Mucosa of rectum (tissue), 2 donors: ENCODE data around the gene DAND5.

ENCODE experiments used
- H3K27ac ChIP-seq, 2 donors: one replicate each; pipeline ENCODE4 v1.7.0; 2013; ENCODE audit warnings: inconsistent platforms in 2 of 2, low read depth in 2 of 2, low read length in 2 of 2
- H3K27me3 ChIP-seq, 2 donors: one replicate each; pipeline ENCODE4 v1.7.0; 2013; ENCODE audit warnings: low read length in 2 of 2; ENCODE audit not compliant: control insufficient read depth in 2 of 2, insufficient read depth in 2 of 2
- H3K36me3 ChIP-seq, 2 donors: one replicate each; pipeline ENCODE4 v1.7.0; 2013; ENCODE audit warnings: low read length in 2 of 2; ENCODE audit not compliant: control insufficient read depth in 2 of 2, insufficient read depth in 2 of 2
- H3K4me1 ChIP-seq, 2 donors: one replicate each; pipeline ENCODE4 v1.7.0; 2013; ENCODE audit warnings: low read length in 2 of 2, mild to moderate bottlenecking in 1 of 2; ENCODE audit not compliant: control insufficient read depth in 2 of 2, insufficient read depth in 2 of 2
- H3K4me3 ChIP-seq, 2 donors: one replicate each; pipeline ENCODE4 v1.7.0; 2013; ENCODE audit warnings: low read length in 2 of 2
- H3K9ac ChIP-seq, 2 donors: one replicate each; pipeline ENCODE4 v1.7.0; 2013; ENCODE audit warnings: low read length in 2 of 2, low read depth in 1 of 2, mild to moderate bottlenecking in 1 of 2
- H3K9me3 ChIP-seq, 2 donors: one replicate each; pipeline ENCODE4 v1.7.0; 2013; ENCODE audit warnings: low read length in 2 of 2; ENCODE audit not compliant: control insufficient read depth in 2 of 2
- donor health status: healthy.
- donor health status: Normal muscosa, but diverticular disease.

Gene DAND5

DNA sequence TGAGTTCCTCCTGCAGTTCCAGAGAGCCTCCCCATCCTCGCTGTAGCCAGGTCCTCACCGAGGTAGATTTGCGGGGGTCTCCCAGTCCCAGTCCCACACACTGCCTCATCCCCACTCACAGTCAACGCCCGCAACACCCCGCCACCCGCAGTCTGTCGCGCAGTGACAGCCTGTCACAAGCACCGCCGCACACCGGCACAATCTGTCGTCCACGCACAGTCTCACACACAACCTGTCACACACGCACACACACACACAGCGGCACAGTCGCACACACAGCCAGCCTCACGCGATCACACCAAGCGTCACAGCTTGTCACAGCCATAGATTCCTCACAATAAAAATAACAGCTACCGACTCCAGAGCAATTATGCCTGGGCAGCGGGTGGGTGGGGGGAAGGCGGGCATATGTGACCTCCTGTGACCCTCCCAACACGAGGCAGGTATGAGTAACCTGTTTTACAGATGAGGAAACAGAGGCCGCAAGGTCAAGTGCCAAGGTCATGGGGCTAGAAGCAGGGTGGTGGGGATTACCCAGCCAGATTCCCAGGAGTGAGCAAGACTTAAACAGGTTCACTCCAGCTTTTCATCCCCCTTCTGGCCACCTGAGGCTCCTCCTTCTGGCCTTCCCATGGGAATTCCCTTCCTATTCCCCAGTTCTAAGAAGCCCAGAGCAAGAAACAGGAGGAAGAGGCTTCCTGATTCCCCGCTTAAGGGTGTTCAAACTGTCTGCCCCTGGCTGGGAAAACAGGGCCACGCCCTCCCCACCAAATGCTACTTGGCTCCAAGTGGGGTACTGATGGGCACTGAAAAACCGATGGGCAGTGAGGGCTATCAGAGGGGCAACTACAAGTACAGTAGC is 39.8 kb downstream of the DAND5 start:
- Histone ChIP-seq H3K9me3 (no peaks in the 10 kb centered on the region), H3K27me3 (no peaks in the 10 kb centered on the region), H3K4me3 (no peak overlapping the region), H3K36me3 (no peaks in the 10 kb centered on the region), H3K27ac (no peak overlapping the region), H3K9ac (no peak overlapping the region), H3K4me1 (peaks cover 28 to 31% of the 10 kb centered on the region in 2 donors)

DNA sequence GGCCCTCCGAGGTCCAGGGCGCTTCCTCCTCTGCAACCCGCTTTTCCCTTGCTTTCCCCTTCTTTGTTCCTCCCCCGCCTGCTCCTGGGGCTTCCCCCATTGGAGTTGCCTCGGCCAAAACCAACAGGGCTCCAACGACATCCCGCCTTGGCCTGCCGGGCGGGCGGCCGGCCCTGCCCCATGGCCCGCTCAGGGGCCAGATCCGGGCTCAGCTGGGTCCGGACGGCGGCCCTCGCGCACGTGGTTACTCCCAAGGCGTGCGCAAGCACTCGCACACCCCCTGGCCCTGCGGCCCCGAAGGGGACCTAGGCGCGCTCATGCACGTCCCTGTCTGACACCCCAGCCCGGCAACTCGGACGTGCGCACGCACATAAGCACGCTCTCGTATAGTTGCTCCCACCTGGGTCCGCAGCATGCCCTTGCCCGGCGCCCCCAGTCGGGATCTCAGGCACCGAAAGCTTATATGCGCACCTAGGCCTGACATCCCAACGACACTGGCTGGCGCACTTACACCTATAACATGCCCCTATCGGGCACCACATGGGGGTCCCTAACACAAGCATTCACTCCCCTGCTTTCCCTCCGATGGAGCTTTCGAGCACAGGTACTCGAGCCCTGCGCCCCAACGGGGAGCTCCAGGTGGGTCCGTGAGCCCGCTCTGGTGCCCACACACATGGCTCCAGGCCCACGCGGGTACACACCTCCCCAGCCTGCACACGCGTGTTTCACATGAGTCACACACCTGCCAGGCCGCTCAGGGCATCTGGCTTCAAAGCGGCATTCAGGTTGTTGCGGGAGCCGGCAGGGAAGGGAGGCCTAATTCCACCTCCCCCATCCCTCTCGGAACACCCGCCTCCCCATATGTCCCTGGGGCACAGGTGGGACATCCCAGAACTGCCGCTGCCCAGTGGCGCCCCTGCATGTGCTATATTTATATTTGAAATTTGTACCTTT is 40.9 kb downstream of the DAND5 start:
- Histone ChIP-seq H3K9ac (no peak overlapping the region), H3K4me1 (peaks cover 26 to 30% of the 10 kb centered on the region in 2 donors), H3K36me3 (no peaks in the 10 kb centered on the region), H3K4me3 (no peak overlapping the region), H3K27ac (peak overlapping the region in 1 of 2 donors; percentile 16), H3K9me3 (no peaks in the 10 kb centered on the region), H3K27me3 (peaks cover 0 to 2% of the 10 kb centered on the region in 2 donors)

DNA sequence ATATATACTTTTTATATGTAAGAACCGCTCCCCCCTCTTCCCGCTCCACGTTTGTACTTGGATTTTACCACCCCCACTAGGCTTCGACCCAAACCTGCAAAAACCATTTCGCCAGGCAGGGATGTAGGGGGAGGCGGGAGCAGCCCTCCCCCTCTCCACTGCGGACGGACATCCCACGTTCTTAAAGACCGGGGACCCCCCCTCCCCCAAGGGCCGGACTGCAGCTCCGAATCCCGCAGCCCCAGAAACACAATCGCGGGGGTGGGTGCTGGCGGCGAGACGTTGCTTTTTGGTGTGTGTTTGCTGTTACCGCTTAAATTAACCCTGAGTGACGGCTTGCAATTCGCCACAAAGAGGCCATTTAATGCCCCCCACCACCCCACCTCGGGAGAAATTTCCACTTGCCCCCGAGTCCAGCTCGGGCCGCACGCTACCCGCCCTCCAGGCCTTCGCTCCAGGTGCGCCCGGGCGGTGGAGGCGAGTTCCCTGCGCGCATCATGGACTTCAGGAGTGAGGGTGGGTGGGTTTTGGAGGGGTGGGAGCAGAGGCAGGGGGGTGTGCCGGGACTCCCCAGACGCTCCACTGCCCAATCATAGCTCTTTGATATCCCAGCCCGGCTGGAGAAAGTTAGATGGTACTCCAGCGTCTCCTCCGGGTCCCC is 41.7 kb downstream of the DAND5 start:
- H3K36me3 ChIP-seq = no peaks in the 10 kb centered on the region
- peaks cover 34 to 35% of the 10 kb centered on the region in 2 donors for H3K4me1 ChIP-seq
- H3K4me3 ChIP-seq = no peak overlapping the region
- no peak overlapping the region for H3K9ac ChIP-seq
- H3K27ac ChIP-seq = no peak overlapping the region
- no peaks in the 10 kb centered on the region for H3K9me3 ChIP-seq
- H3K27me3 ChIP-seq = peaks cover 0 to 2% of the 10 kb centered on the region in 2 donors

DNA sequence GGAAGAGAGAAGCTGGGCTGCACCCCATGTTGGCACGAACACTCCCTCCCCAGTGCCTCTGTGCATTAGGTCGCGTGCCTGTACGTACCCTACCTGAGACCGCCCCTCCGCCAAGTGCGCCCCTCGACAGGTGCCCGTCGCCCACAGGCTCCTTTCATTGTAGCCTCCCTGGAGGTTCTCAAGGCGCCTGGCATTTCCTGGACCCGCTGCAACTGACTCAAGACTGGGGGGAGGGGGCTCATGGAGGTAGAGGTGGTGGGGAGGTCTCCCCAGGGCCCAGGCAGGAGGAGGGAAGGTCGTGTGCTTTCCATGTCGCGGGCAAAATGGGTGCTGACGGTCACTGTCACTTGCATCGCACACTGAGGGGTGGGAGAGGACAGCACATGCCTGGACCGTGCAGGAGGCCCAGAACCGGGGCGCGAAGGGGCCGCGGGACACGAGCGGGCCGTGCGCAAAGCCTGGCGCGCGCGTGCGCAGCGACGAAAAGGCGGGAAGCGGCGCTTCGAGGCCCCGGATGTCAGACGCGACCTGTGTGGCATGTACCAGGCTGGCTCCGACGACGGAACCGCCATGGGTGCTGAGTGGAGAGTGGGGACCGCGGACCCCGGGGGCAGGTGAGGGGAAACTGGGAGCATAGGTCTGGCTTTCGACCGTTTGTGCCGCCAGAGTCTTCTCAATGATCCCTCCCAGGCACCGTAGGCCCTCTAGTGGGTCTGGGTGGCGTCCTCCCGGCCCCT is 42.4 kb downstream of the DAND5 start:
- Histone ChIP-seq H3K36me3 (no peaks in the 10 kb centered on the region), H3K27ac (peak overlapping the region in 1 of 2 donors; percentile 69), H3K4me3 (no peak overlapping the region), H3K9ac (no peak overlapping the region), H3K27me3 (peaks cover 0 to 2% of the 10 kb centered on the region in 2 donors), H3K9me3 (no peaks in the 10 kb centered on the region), H3K4me1 (peaks cover 32 to 37% of the 10 kb centered on the region in 2 donors)

DNA sequence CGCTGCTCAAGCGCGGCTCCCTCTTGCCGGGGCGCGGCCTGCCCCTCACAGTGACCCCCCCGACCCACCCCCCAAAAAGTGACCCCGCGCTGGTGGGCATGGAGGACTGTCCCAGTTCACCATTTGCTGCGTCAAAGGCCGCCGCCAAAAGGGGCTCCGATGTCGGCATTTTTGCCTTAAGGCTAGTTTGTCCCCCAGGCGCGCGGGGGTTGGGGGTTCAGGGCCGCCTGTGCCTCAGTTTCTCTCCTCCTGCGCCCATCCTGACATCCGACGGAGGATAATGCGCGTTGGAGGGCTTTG is 43.0 kb downstream of the DAND5 start:
- H3K9ac ChIP-seq = peak overlapping the region; percentile 41 to 54
- H3K4me1 ChIP-seq = peaks cover 30 to 34% of the 10 kb centered on the region in 2 donors
- peak overlapping the region in 1 of 2 donors; percentile 52 for H3K4me3 ChIP-seq
- H3K36me3 ChIP-seq = no peaks in the 10 kb centered on the region
- no peaks in the 10 kb centered on the region for H3K9me3 ChIP-seq
- H3K27me3 ChIP-seq = peaks cover 0 to 2% of the 10 kb centered on the region in 2 donors
- H3K27ac ChIP-seq = peak overlapping the region; percentile 69 to 72

DNA sequence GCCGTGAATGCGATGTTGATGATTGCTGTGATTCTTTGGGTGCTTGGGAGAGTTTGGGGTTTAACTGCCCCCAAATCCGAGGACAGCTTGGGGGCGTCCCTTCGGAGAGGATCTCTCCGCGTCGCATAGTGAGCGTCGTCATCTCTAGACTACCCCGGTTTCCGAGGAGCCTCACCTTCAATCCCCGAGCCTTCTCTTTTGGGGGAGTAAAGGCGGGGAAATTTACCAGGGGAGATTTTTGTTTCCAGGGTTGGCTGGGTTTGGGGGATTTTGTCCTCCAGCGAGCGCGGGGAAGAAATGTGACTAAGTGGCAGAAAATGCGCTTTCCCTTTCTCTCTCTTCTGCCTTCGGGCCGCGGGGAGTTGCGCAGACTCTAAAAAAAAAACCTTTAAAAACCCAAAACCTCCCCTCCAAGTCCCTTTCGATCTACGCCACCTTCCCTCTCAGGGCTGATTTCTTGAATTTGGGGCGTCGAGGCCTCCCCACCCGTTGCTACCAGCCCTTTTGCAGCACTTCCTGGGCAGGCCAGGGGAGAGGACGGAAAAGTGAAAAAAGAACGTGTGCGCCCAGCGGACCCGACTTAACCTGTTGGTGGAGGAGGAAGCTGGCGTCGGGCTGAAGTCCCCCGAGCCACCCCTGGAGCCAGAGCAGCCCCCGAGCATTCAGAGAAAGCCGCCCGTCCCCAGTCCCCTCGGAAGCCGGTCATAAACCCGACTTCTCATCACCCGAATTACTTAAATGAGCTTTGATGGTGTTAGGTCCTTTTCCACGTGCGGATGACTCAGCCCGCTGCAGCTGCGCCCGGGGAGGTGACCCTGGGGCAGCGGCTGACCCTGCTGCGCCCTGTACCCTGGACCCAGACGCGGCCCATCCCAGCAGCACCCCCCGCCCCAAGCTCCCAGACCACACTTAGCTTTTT is 43.6 kb downstream of the DAND5 start:
- Histone ChIP-seq H3K4me1 (peaks cover 24 to 30% of the 10 kb centered on the region in 2 donors), H3K4me3 (peak overlapping the region; percentile 52 to 56)

GRCh38 chr19:13013649-13014048 is 44.3 kb downstream of the DAND5 start:
- Histone ChIP-seq H3K4me3 (peak overlapping the region in 1 of 2 donors; percentile 50), H3K4me1 (peaks cover 18 to 28% of the 10 kb centered on the region in 2 donors), H3K27ac (peak overlapping the region; percentile 69 to 72), H3K9ac (peak overlapping the region; percentile 54 to 68), H3K9me3 (no peaks in the 10 kb centered on the region), H3K36me3 (no peaks in the 10 kb centered on the region), H3K27me3 (peaks cover 0 to 2% of the 10 kb centered on the region in 2 donors)

More for the DNA sequence above, 43.6 kb downstream of the DAND5 start:
- Histone ChIP-seq H3K27me3 (peaks cover 0 to 2% of the 10 kb centered on the region in 2 donors), H3K36me3 (no peaks in the 10 kb centered on the region), H3K9me3 (no peaks in the 10 kb centered on the region), H3K27ac (peak overlapping the region; percentile 69 to 72), H3K9ac (peak overlapping the region; percentile 56 to 68)

GRCh38 chr19:13014101-13014920 is 44.9 kb downstream of the DAND5 start:
- peak overlapping the region; percentile 69 to 72 for H3K27ac ChIP-seq
- H3K4me3 ChIP-seq = peak overlapping the region in 1 of 2 donors; percentile 50
- H3K27me3 ChIP-seq = peaks cover 0 to 2% of the 10 kb centered on the region in 2 donors
- H3K9ac ChIP-seq = peak overlapping the region; percentile 24 to 54
- no peaks in the 10 kb centered on the region for H3K9me3 ChIP-seq
- H3K36me3 ChIP-seq = no peaks in the 10 kb centered on the region
- H3K4me1 ChIP-seq = peaks cover 18 to 28% of the 10 kb centered on the region in 2 donors
